ENCODE data around the gene STK32C. TPM values are rescaled to one million over a fixed set of nuclear protein-coding genes. Genes with fewer than 3 reads are reported as not detected.

STK32C gene
- total RNA-seq, 4 donors from 2014 or later = 5.0 to 8.9 (median 8.1) TPM

GRCh38 chr10:132264966-132265889, 42.5 kb downstream of the STK32C start:
- DNase-seq (ENCODE audit: low spot score) (no peak), ATAC-seq (ENCODE audit: low FRiP score) (no peak)
- TF ChIP-seq CTCF (IDR thresholded peaks at IDR 0.05) = no peak

- ATAC-seq (ENCODE audit: low FRiP score) (no peak), DNase-seq (ENCODE audit: low spot score) (no peak)
- TF ChIP-seq CTCF (IDR thresholded peaks at IDR 0.05) = no peak
Measured at GRCh38 chr10:132264306-132264950, 43.3 kb downstream of the STK32C start.

GRCh38 chr10:132263866-132264265, 43.9 kb downstream of the STK32C start:
- no peak for ATAC-seq (ENCODE audit: low FRiP score)

DNA sequence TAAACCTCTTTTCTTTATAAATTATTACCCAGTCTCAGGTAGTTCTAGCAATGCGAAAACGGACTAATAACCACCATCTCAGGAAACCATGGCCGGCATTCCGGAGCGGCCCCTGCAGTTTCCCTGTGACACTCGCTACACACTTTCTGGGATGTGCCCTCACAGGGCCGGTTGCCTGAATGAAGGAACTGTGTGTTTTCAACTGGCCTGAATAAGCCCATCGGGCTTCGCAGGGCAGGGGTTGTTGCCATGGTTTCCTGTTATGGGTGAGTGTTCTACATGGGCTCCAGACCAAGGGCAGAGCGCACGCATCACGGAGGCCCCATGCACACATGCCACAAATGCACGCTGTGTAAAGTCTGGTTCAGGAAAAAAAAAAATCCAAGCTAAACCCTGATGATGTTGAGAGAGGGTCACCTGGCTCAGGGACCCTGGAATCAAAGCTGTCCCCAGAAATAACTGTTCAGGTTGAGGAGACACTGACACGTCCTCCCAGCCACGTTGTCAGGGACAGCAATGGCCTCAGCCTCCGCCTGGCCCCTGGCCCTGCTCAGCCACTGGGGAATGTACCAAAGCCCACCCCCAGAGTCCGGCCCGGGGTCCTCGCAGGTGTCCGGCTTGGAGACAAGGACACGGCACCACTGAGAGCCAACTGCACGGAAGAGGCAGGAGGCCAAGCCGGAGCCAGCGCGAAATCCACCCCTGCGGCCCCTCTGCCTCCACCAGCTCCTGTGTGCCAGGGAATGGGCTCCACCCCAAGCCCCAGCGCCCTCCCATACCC, 47.9 kb downstream of the STK32C start:
- no peak for TF ChIP-seq CTCF (IDR thresholded peaks at IDR 0.05)
- ATAC-seq (ENCODE audit: low FRiP score) = no peak
- DNase-seq (ENCODE audit: low spot score) = no peak

More at GRCh38 chr10:132263866-132264265, 43.9 kb downstream of the STK32C start:
- DNase-seq (ENCODE audit: low spot score) = no peak
- TF ChIP-seq CTCF (IDR thresholded peaks at IDR 0.05) = no peak

GRCh38 chr10:132258423-132258822, 49.3 kb downstream of the STK32C start:
- TF ChIP-seq CTCF (IDR thresholded peaks at IDR 0.05) = no peak
- ATAC-seq (ENCODE audit: low FRiP score) = no peak
- no peak for DNase-seq (ENCODE audit: low spot score)

GRCh38 chr10:132257907-132258306, 49.8 kb downstream of the STK32C start:
- no peak for ATAC-seq (ENCODE audit: low FRiP score)
- no peak for TF ChIP-seq CTCF (IDR thresholded peaks at IDR 0.05)

More at GRCh38 chr10:132257907-132258306, 49.8 kb downstream of the STK32C start:
- DNase-seq (ENCODE audit: low spot score) = no peak

Data from omental fat pad (tissue), 4 donors.